ENCODE results near the gene PHLDA3. TPM values are rescaled to one million over a fixed set of nuclear protein-coding genes. Genes with fewer than 3 reads are reported as not detected.

The PHLDA3 gene
- total and polyA plus RNA-seq, 2 of the 4 experiments (the other 2 are of a cell fraction), result 41.6 to 102 TPM

DNA sequence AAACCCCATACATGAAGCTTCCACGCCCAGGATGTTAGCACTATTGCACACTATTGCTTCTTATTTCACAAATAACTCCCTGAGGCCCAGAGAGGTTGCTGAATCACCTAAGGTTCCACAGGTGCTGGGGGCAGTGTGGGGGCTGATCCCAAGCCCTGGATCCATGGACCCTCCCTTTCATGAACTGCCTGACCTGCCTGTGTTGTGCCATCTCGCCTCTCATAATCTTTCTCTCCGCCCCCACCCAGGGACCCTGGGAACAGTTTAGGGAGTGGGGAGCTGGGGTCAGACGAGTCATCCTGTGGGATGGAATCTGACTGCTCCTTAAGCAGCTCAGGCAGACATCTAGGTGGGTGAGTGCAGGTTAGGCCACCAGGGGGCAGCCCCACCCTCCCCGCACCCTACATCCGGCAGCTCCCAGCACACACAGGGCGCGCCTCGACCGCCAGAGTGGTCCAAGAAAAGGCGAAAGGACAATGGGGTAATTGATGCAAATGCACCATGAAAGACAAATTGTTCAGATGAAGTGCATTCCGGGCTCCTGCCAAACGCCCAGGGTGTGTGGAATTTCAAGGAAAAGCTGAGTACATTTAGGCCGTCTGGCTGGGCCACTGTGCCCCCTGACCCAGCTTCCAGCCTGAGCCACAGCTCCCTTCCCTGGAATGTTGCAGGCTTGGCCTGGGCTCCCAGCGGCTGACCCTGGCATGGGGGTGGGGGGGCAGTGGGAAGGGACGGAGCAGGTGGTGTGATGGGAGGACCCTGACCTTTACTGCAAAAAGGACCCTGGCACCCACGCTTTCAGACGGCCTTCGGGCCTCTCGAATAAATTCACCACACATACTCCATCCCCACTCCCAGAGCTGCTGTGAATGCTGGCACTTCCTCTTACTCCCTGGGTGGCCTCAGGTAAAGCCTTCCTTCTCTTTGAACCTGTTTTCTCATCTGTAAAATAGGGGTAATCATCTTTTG, 20.8 kb downstream of the PHLDA3 start:
- Histone ChIP-seq H3K4me3 (ENCODE audit: insufficient read depth, low read depth, low read length) (no peak overlapping the region), H3K23ac (ENCODE audit: low read depth, low read length) (no peak overlapping the region), H4K5ac (ENCODE audit: low read depth, low read length) (peak overlapping the region; percentile 17; the same call in 1 of the 2 replicates), H3K18ac (ENCODE audit: low read depth, low read length) (peak overlapping the region; percentile 13; the same call in 1 of the 2 replicates), H3K14ac (replicated peaks; ENCODE audit: low read depth, low read length) (0 out of 2 replicates have a peak overlapping the region, but pooled peaks have one; percentile 3), H2BK15ac (ENCODE audit: low read depth, low read length) (peak overlapping the region; percentile 83; the same call in 2 of the 3 replicates), H4K20me1 (ENCODE audit: insufficient read depth, low read length) (no peaks in the 10 kb centered on the region), H3K36me3 (ENCODE audit: control insufficient read depth, insufficient read depth, low read length) (no peaks in the 10 kb centered on the region), H2AK9ac (replicated peaks; ENCODE audit: low read depth, low read length, poor library complexity) (peak overlapping the region; percentile 89), H3K9ac (ENCODE audit: low read depth, low read length) (no peak overlapping the region), H3K27me3 (ENCODE audit: control insufficient read depth, insufficient read depth, low read length) (no peaks in the 10 kb centered on the region), H2BK5ac (ENCODE audit: low read depth, low read length, poor library complexity, severe bottlenecking) (no peak overlapping the region), H2BK120ac (ENCODE audit: low read depth, low read length) (peak overlapping the region; percentile 38), H3K79me1 (ENCODE audit: low read depth in 1 of 2, low read length in 2 of 2) (peaks cover 0 to 3% of the 10 kb centered on the region in 2 experiments; a peak in 1 of 4 replicates), H3K9me1 (ENCODE audit: insufficient read depth, low read length) (no peaks in the 10 kb centered on the region), H4K91ac (ENCODE audit: insufficient read depth, low read depth, low read length) (peak overlapping the region; percentile 30), H3K4me2 (ENCODE audit: low read depth, low read length) (peak overlapping the region; percentile 7; the same call in 1 of the 2 replicates), H3K27ac (ENCODE audit: insufficient read depth, low read length) (no peak overlapping the region), H2BK20ac (ENCODE audit: low read depth, low read length) (0 out of 2 replicates have a peak overlapping the region, but pooled peaks have one; percentile 38), H4K8ac (ENCODE audit: low read depth in 2 of 2, low read length in 2 of 2) (peak overlapping the region in 1 of 2 experiments; percentile 62; a peak in 3 of 4 replicates), H2AFZ (replicated peaks; ENCODE audit: low read length, poor library complexity) (peak overlapping the region; percentile 53), H3K4ac (ENCODE audit: low read depth, low read length) (peak overlapping the region; percentile 66), H3K4me1 (ENCODE audit: control insufficient read depth, insufficient read depth, low read length) (peaks cover 13% of the 10 kb centered on the region), H2AK5ac (ENCODE audit: low read depth, low read length) (peak overlapping the region; percentile 17), H3K9me3 (ENCODE audit: control insufficient read depth, insufficient read depth, low read length) (no peaks in the 10 kb centered on the region), H3K56ac (ENCODE audit: extremely low read depth, insufficient read depth, low read length) (no peak overlapping the region)
- dilution Hi-C loops (cut with HindIII; ENCODE audit: low sequenced_read_pairs, unreplicated experiment), result no loop called here
- peak; percentile 75 for ATAC-seq (ENCODE audit: low read depth)
- peak; percentile 27; the same call in 1 of the 2 replicates for TF ChIP-seq MAZ (IDR thresholded peaks at IDR 0.05; ENCODE audit: borderline replicate concordance, low read depth, low read length)
- TF ChIP-seq CTCF (conservative IDR thresholded peaks at IDR 0.05; ENCODE audit: low read depth, low read length), result peak; percentile 74
- peak; percentile 85 for TF ChIP-seq RAD21 (IDR thresholded peaks at IDR 0.05; ENCODE audit: low read length)
- no peak for TF ChIP-seq MXI1 (IDR thresholded peaks at IDR 0.05; ENCODE audit: borderline replicate concordance, low read depth, low read length)
- no peak for TF ChIP-seq POLR2A (IDR thresholded peaks at IDR 0.05; ENCODE audit: low read depth, low read length)
- TF ChIP-seq SMC3 (IDR thresholded peaks at IDR 0.05; ENCODE audit: low read depth, low read length), result peak; percentile 90
- TF ChIP-seq CHD1 (IDR thresholded peaks at IDR 0.05; ENCODE audit: low read depth, low read length), result no peak
- BruUV-seq (replicated peaks), result no TSS peak
- CTCF ChIA-PET, result interaction anchor here (0.6 to 1.9 kb wide), 11 partner anchors 9 to 65 kb away, joined by 3 to 26 read pairs (median 4); partner anchors contain the start of gene PHLDA3
- in situ Hi-C loops (cut with MboI; ENCODE audit: low sequenced_read_pairs), result loop anchor here (10.0 kb wide), 1 partner anchor 67 kb away; no protein-coding TSS in a partner anchor
- peak; percentile 70 for DNase-seq
- intact Hi-C loops (cut with micrococcal nuclease), result loop anchor here (1.0 kb wide), 1 partner anchor 65 kb away; no protein-coding TSS in a partner anchor
- no CpG with 5 or more reads among the region's 20 CpGs for WGBS, 2 experiments (ENCODE audit: extremely low coverage in 2 of 2, insufficient read length in 1 of 2)
- POLR2A ChIA-PET (ENCODE audit: unreplicated experiment), result interaction anchor here (0.6 kb wide), 1 partner anchor 32 kb away, joined by 3 read pairs; no protein-coding TSS in a partner anchor
